ENCODE measurements around the gene CD28.

The CD28 gene

GRCh38 chr2:203671876-203672275 lies 34.6 kb upstream of the CD28 start:
- no peak overlapping the region for H3K4me3 ChIP-seq (ENCODE audit: low read depth in 1 of 5, low read length in 5 of 5)

GRCh38 chr2:203672856-203673255 lies 33.6 kb upstream of the CD28 start:
- no peak overlapping the region for H3K9ac ChIP-seq (ENCODE audit: low read length in 5 of 5)
- H3K4me3 ChIP-seq (ENCODE audit: low read depth in 1 of 5, low read length in 5 of 5): no peak overlapping the region
- H3K36me3 ChIP-seq (ENCODE audit: control insufficient read depth in 5 of 5, insufficient read depth in 5 of 5, low read length in 5 of 5): no peaks in the 10 kb centered on the region
- no peaks in the 10 kb centered on the region for H3K9me3 ChIP-seq (ENCODE audit: control insufficient read depth in 5 of 5, low read length in 5 of 5)
- H3K4me1 ChIP-seq (ENCODE audit: control insufficient read depth in 5 of 5, insufficient read depth in 5 of 5, low read length in 5 of 5): peaks cover 0 to 13% (median 5%) of the 10 kb centered on the region in 5 donors
- no peaks in the 10 kb centered on the region for H3K27me3 ChIP-seq (ENCODE audit: control insufficient read depth in 5 of 5, insufficient read depth in 4 of 5, low read length in 5 of 5)
- H3K27ac ChIP-seq (ENCODE audit: low read depth, low read length): no peak overlapping the region

More at GRCh38 chr2:203671876-203672275, 34.6 kb upstream of the CD28 start:
- Histone ChIP-seq H3K9me3 (ENCODE audit: control insufficient read depth in 5 of 5, low read length in 5 of 5) (no peaks in the 10 kb centered on the region), H3K9ac (ENCODE audit: low read length in 5 of 5) (no peak overlapping the region), H3K27ac (ENCODE audit: low read depth, low read length) (no peak overlapping the region), H3K4me1 (ENCODE audit: control insufficient read depth in 5 of 5, insufficient read depth in 5 of 5, low read length in 5 of 5) (peaks cover 0 to 13% (median 5%) of the 10 kb centered on the region in 5 donors), H3K27me3 (ENCODE audit: control insufficient read depth in 5 of 5, insufficient read depth in 4 of 5, low read length in 5 of 5) (no peaks in the 10 kb centered on the region), H3K36me3 (ENCODE audit: control insufficient read depth in 5 of 5, insufficient read depth in 5 of 5, low read length in 5 of 5) (no peaks in the 10 kb centered on the region)

GRCh38 chr2:203673933-203674332 lies 32.5 kb upstream of the CD28 start:
- Histone ChIP-seq H3K4me3 (ENCODE audit: low read depth in 1 of 5, low read length in 5 of 5) (no peak overlapping the region), H3K36me3 (ENCODE audit: control insufficient read depth in 5 of 5, insufficient read depth in 5 of 5, low read length in 5 of 5) (no peaks in the 10 kb centered on the region), H3K9me3 (ENCODE audit: control insufficient read depth in 5 of 5, low read length in 5 of 5) (no peaks in the 10 kb centered on the region), H3K9ac (ENCODE audit: low read length in 5 of 5) (no peak overlapping the region), H3K27me3 (ENCODE audit: control insufficient read depth in 5 of 5, insufficient read depth in 4 of 5, low read length in 5 of 5) (no peaks in the 10 kb centered on the region), H3K4me1 (ENCODE audit: control insufficient read depth in 5 of 5, insufficient read depth in 5 of 5, low read length in 5 of 5) (peaks cover 0 to 13% (median 5%) of the 10 kb centered on the region in 5 donors), H3K27ac (ENCODE audit: low read depth, low read length) (peak overlapping the region; percentile 20)

- H3K27ac ChIP-seq (ENCODE audit: low read depth, low read length): no peak overlapping the region
- no peaks in the 10 kb centered on the region for H3K27me3 ChIP-seq (ENCODE audit: control insufficient read depth in 5 of 5, insufficient read depth in 4 of 5, low read length in 5 of 5)
- H3K4me3 ChIP-seq (ENCODE audit: low read depth in 1 of 5, low read length in 5 of 5): no peak overlapping the region
- H3K9ac ChIP-seq (ENCODE audit: low read length in 5 of 5): no peak overlapping the region
- H3K4me1 ChIP-seq (ENCODE audit: control insufficient read depth in 5 of 5, insufficient read depth in 5 of 5, low read length in 5 of 5): peaks cover 0 to 13% (median 5%) of the 10 kb centered on the region in 5 donors
- H3K9me3 ChIP-seq (ENCODE audit: control insufficient read depth in 5 of 5, low read length in 5 of 5): no peaks in the 10 kb centered on the region
- no peaks in the 10 kb centered on the region for H3K36me3 ChIP-seq (ENCODE audit: control insufficient read depth in 5 of 5, insufficient read depth in 5 of 5, low read length in 5 of 5)
Measured at GRCh38 chr2:203675086-203675485, 31.4 kb upstream of the CD28 start.

- Histone ChIP-seq H3K36me3 (ENCODE audit: control insufficient read depth in 5 of 5, insufficient read depth in 5 of 5, low read length in 5 of 5) (no peaks in the 10 kb centered on the region), H3K4me3 (ENCODE audit: low read depth in 1 of 5, low read length in 5 of 5) (no peak overlapping the region), H3K9ac (ENCODE audit: low read length in 5 of 5) (no peak overlapping the region), H3K4me1 (ENCODE audit: control insufficient read depth in 5 of 5, insufficient read depth in 5 of 5, low read length in 5 of 5) (peaks cover 4 to 40% (median 36%) of the 10 kb centered on the region in 5 donors), H3K27me3 (ENCODE audit: control insufficient read depth in 5 of 5, insufficient read depth in 4 of 5, low read length in 5 of 5) (no peaks in the 10 kb centered on the region), H3K9me3 (ENCODE audit: control insufficient read depth in 5 of 5, low read length in 5 of 5) (no peaks in the 10 kb centered on the region), H3K27ac (ENCODE audit: low read depth, low read length) (no peak overlapping the region)
Measured at GRCh38 chr2:203678971-203679370, 27.5 kb upstream of the CD28 start.

- Histone ChIP-seq H3K9me3 (ENCODE audit: control insufficient read depth in 5 of 5, low read length in 5 of 5) (no peaks in the 10 kb centered on the region), H3K4me1 (ENCODE audit: control insufficient read depth in 5 of 5, insufficient read depth in 5 of 5, low read length in 5 of 5) (peaks cover 7 to 41% (median 36%) of the 10 kb centered on the region in 5 donors)
Measured at GRCh38 chr2:203679401-203679800, 27.0 kb upstream of the CD28 start.

GRCh38 chr2:203681978-203682377 lies 24.5 kb upstream of the CD28 start:
- Histone ChIP-seq H3K4me3 (ENCODE audit: low read depth in 1 of 5, low read length in 5 of 5) (peak overlapping the region in 2 of 5 donors; percentile 7 to 19), H3K4me1 (ENCODE audit: control insufficient read depth in 5 of 5, insufficient read depth in 5 of 5, low read length in 5 of 5) (peaks cover 7 to 52% (median 50%) of the 10 kb centered on the region in 5 donors), H3K27me3 (ENCODE audit: control insufficient read depth in 5 of 5, insufficient read depth in 4 of 5, low read length in 5 of 5) (no peaks in the 10 kb centered on the region), H3K9ac (ENCODE audit: low read length in 5 of 5) (no peak overlapping the region), H3K36me3 (ENCODE audit: control insufficient read depth in 5 of 5, insufficient read depth in 5 of 5, low read length in 5 of 5) (no peaks in the 10 kb centered on the region), H3K9me3 (ENCODE audit: control insufficient read depth in 5 of 5, low read length in 5 of 5) (no peaks in the 10 kb centered on the region), H3K27ac (ENCODE audit: low read depth, low read length) (peak overlapping the region; percentile 72)

More at GRCh38 chr2:203679401-203679800, 27.0 kb upstream of the CD28 start:
- no peak overlapping the region for H3K27ac ChIP-seq (ENCODE audit: low read depth, low read length)
- H3K36me3 ChIP-seq (ENCODE audit: control insufficient read depth in 5 of 5, insufficient read depth in 5 of 5, low read length in 5 of 5): no peaks in the 10 kb centered on the region
- no peak overlapping the region for H3K4me3 ChIP-seq (ENCODE audit: low read depth in 1 of 5, low read length in 5 of 5)
- no peaks in the 10 kb centered on the region for H3K27me3 ChIP-seq (ENCODE audit: control insufficient read depth in 5 of 5, insufficient read depth in 4 of 5, low read length in 5 of 5)
- H3K9ac ChIP-seq (ENCODE audit: low read length in 5 of 5): no peak overlapping the region

- no peak overlapping the region for H3K9ac ChIP-seq (ENCODE audit: low read length in 5 of 5)
- peaks cover 7 to 58% (median 50%) of the 10 kb centered on the region in 5 donors for H3K4me1 ChIP-seq (ENCODE audit: control insufficient read depth in 5 of 5, insufficient read depth in 5 of 5, low read length in 5 of 5)
- H3K36me3 ChIP-seq (ENCODE audit: control insufficient read depth in 5 of 5, insufficient read depth in 5 of 5, low read length in 5 of 5): no peaks in the 10 kb centered on the region
- no peak overlapping the region for H3K4me3 ChIP-seq (ENCODE audit: low read depth in 1 of 5, low read length in 5 of 5)
- no peaks in the 10 kb centered on the region for H3K27me3 ChIP-seq (ENCODE audit: control insufficient read depth in 5 of 5, insufficient read depth in 4 of 5, low read length in 5 of 5)
- H3K27ac ChIP-seq (ENCODE audit: low read depth, low read length): peak overlapping the region; percentile 72
- H3K9me3 ChIP-seq (ENCODE audit: control insufficient read depth in 5 of 5, low read length in 5 of 5): no peaks in the 10 kb centered on the region
Measured at GRCh38 chr2:203682688-203683130, 23.7 kb upstream of the CD28 start.

GRCh38 chr2:203683421-203683820 lies 23.0 kb upstream of the CD28 start:
- no peaks in the 10 kb centered on the region for H3K36me3 ChIP-seq (ENCODE audit: control insufficient read depth in 5 of 5, insufficient read depth in 5 of 5, low read length in 5 of 5)
- no peak overlapping the region for H3K9ac ChIP-seq (ENCODE audit: low read length in 5 of 5)
- H3K9me3 ChIP-seq (ENCODE audit: control insufficient read depth in 5 of 5, low read length in 5 of 5): no peaks in the 10 kb centered on the region
- H3K27ac ChIP-seq (ENCODE audit: low read depth, low read length): peak overlapping the region; percentile 72
- H3K4me3 ChIP-seq (ENCODE audit: low read depth in 1 of 5, low read length in 5 of 5): no peak overlapping the region
- no peaks in the 10 kb centered on the region for H3K27me3 ChIP-seq (ENCODE audit: control insufficient read depth in 5 of 5, insufficient read depth in 4 of 5, low read length in 5 of 5)
- H3K4me1 ChIP-seq (ENCODE audit: control insufficient read depth in 5 of 5, insufficient read depth in 5 of 5, low read length in 5 of 5): peaks cover 7 to 60% (median 52%) of the 10 kb centered on the region in 5 donors

- Histone ChIP-seq H3K36me3 (ENCODE audit: control insufficient read depth in 5 of 5, insufficient read depth in 5 of 5, low read length in 5 of 5) (no peaks in the 10 kb centered on the region), H3K9me3 (ENCODE audit: control insufficient read depth in 5 of 5, low read length in 5 of 5) (no peaks in the 10 kb centered on the region), H3K4me1 (ENCODE audit: control insufficient read depth in 5 of 5, insufficient read depth in 5 of 5, low read length in 5 of 5) (peaks cover 7 to 66% (median 58%) of the 10 kb centered on the region in 5 donors), H3K4me3 (ENCODE audit: low read depth in 1 of 5, low read length in 5 of 5) (no peak overlapping the region), H3K27ac (ENCODE audit: low read depth, low read length) (peak overlapping the region; percentile 72), H3K27me3 (ENCODE audit: control insufficient read depth in 5 of 5, insufficient read depth in 4 of 5, low read length in 5 of 5) (no peaks in the 10 kb centered on the region), H3K9ac (ENCODE audit: low read length in 5 of 5) (no peak overlapping the region)
Measured at GRCh38 chr2:203683932-203684556, 22.4 kb upstream of the CD28 start.

Measured in subcutaneous abdominal adipose tissue (tissue), 5 donors.